GM12801 (cell line): ENCODE measurements around the gene HCN1.

Experiments
- CTCF ChIP-seq: IDR thresholded peaks from one replicate; pipeline ENCODE4 v1.5.1; 2011; ENCODE audit warnings: control low read depth; ENCODE audit not compliant: insufficient read length; ENCODE audit errors: extremely low read depth

The HCN1 gene

DNA sequence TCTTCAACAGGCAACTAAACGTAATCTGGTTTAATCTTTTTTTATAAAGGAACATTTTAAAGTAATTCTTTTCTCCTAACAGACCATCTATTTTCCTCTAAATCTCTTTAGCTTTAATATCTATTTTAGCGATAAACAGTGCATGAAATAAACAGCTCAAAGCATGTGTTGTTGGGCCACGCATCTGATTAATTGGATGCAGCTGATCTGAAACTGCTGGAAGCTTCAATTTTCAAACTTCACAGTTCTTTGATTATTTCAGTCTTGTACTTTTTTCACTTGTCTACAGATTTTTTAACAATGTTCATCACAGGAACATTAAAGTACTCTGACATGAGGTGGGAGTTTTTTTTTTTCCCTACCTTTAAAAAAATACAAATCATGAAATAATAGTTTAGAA lies 443.6 kb downstream of the HCN1 start:
- no peak for TF ChIP-seq CTCF

DNA sequence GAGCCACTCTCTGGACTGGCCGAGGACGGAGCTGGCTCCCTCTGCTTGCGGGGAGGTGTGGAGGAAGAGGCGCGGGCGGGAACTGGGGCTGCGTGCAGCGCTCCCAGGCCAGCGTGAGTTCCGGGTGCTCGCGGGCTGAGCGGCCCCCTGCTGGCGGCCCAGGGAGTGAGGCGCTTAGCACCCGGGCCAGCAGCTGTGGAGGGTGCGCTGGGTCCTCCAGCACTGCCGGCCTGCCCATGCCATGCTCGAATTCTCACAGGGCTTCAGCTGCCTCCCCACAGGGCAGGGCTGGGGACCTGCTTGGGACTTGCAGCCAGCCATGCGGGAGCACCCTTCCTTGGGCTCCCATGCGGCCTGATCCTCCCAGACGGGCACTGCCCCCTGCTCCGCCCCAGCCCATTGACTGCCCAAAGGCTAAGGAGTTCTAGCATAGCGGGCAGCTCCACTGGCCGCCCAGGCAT lies 470.6 kb downstream of the HCN1 start:
- TF ChIP-seq CTCF, result no peak

DNA sequence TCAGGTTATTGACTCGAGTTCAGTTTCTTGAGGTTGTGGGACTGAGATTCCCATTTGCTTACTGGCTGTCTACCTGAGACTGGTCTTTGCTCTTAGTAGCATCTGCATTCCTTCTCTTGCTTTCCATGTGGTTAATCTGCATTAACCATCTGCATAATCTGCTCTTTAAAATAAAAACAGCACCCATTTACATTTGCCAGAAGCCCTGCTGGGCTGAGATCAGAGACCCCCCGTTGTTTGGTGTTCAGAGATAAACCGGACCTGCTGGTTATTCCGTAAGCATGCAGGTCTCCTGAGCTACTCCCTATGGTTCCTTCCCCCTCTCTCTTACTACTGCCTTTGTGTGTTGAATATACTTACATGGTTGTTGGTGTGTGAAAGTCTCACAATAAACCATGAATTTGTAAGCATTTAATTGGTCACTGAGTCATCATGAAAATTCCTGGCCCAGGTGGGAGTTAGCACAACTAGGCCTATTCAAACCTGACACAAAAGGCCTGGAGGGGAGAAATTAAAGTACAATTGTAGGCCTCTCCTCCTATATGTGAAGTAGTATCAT lies 490.7 kb downstream of the HCN1 start:
- no peak for TF ChIP-seq CTCF
